Upper lobe of left lung (tissue), 6 donors: ENCODE measurements around the gene PLIN5. TPM values are rescaled to one million over a fixed set of nuclear protein-coding genes. Genes with fewer than 3 reads are reported as not detected.

ENCODE experiments used
- ATAC-seq, 2 donors: fragments of 200-7000 bp; cut with Tn5 transposase; one replicate each; pipeline ENCODE4 v1.9.1; 2022; ENCODE audit warnings: mild to moderate bottlenecking in 2 of 2, moderate library complexity in 2 of 2; ENCODE audit not compliant: low FRiP score in 2 of 2
- DNase-seq, 2 donors: peaks; one replicate each; pipeline ENCODE4 v3.0.0-alpha.2; 2019 to 2020
- H3K27ac ChIP-seq, 4 donors: fragments of 200-600 bp; sonication (generic); one replicate each; pipeline ENCODE4 v1.5.1; 2016 to 2019
- H3K27me3 ChIP-seq, 4 donors: fragments of 200-600 bp; sonication (generic); one replicate each; pipeline ENCODE4 v1.5.1; 2017 to 2019
- H3K36me3 ChIP-seq, 4 donors: fragments of 200-600 bp; sonication (generic); one replicate each; pipeline ENCODE4 v1.5.1; 2016 to 2019
- H3K4me1 ChIP-seq, 4 donors: fragments of 200-600 bp; sonication (generic); one replicate each; pipeline ENCODE4 v1.5.1; 2018 to 2019
- H3K4me3 ChIP-seq, 4 donors: fragments of 200-600 bp; sonication (generic); one replicate each; pipeline ENCODE4 v1.5.1; 2017 to 2019; ENCODE audit warnings: mild to moderate bottlenecking in 2 of 4, moderate library complexity in 1 of 4
- H3K9me3 ChIP-seq, 4 donors: fragments of 200-600 bp; sonication (generic); one replicate each; pipeline ENCODE4 v1.5.1; 2018 to 2019
- CTCF ChIP-seq, 6 experiments: fragments of 450-650 bp in 4 of 6; fragments of 200-600 bp in 2 of 6; sonication (generic) in 2 of 6; IDR thresholded peaks; one replicate each; pipeline ENCODE4 v1.5.1; 2016 to 2019; ENCODE audit warnings: antibody characterized with exemption in 6 of 6
- EP300 ChIP-seq, 4 donors: sonication (generic); formaldehyde crosslinking; IDR thresholded peaks; one replicate each; pipeline ENCODE4 v1.5.1; 2017; ENCODE audit warnings: antibody characterized with exemption in 4 of 4, control low read depth in 2 of 4
- POLR2A ChIP-seq, 4 donors: fragments of 450-650 bp; IDR thresholded peaks; one replicate each; pipeline ENCODE4 v1.5.1; 2016 to 2017; ENCODE audit warnings: antibody characterized with exemption in 4 of 4, mild to moderate bottlenecking in 2 of 4
- POLR2AphosphoS5 ChIP-seq, 2 donors: sonication (generic); formaldehyde crosslinking; IDR thresholded peaks; one replicate each; pipeline ENCODE4 v1.5.1; 2017; ENCODE audit warnings: antibody characterized with exemption in 2 of 2
- WGBS, 2 donors: methylation state at CpG; one replicate each; pipeline ENCODE4 v1.1.5; 2017 to 2018; 5-methylcytosine and 5-hydroxymethylcytosine counted together
- total RNA-seq, 6 donors: library from RNA; depleted of rRNA in 4 of 6; stranded (reverse); fragments of >200 nt in 4 of 6; gene quantifications; one replicate each; pipeline versions ENCODE4 v1.1.0 to v1.2.1, GENCODE V29; 2016 to 2021
- donor health status: DM: no; HTN: no; CAD: no; lungs with moderate emphysema.
- donor health status: DM: no; HTN: yes; CAD: no; lungs with severe emphysema.

Gene PLIN5
- total RNA-seq, 6 donors from 2014 or later: 13.5 to 97.4 (median 23.0) TPM

- Histone ChIP-seq H3K27me3 (no peaks in the 10 kb centered on the region), H3K36me3 (no peaks in the 10 kb centered on the region), H3K9me3 (no peaks in the 10 kb centered on the region), H3K27ac (no peak overlapping the region), H3K4me1 (no peaks in the 10 kb centered on the region), H3K4me3 (no peak overlapping the region)
- no peak for DNase-seq
- TF ChIP-seq POLR2A (IDR thresholded peaks at IDR 0.05) (no peak), EP300 (IDR thresholded peaks at IDR 0.05) (no peak), POLR2AphosphoS5 (IDR thresholded peaks at IDR 0.05) (no peak), CTCF (IDR thresholded peaks at IDR 0.05) (no peak)
- no peak for ATAC-seq
- WGBS, 2 donors: 55 to 67% methylated on average over 18 to 20 of the region's 23 CpGs
Observed at GRCh38 chr19:4525563-4526002, 9.4 kb downstream of the PLIN5 start.

- 66 to 83% methylated on average over 20 of the region's 23 CpGs for WGBS, 2 donors
- TF ChIP-seq EP300 (IDR thresholded peaks at IDR 0.05) (no peak), POLR2A (IDR thresholded peaks at IDR 0.05) (no peak), CTCF (IDR thresholded peaks at IDR 0.05) (peak; percentile 29 to 61 (median 50)), POLR2AphosphoS5 (IDR thresholded peaks at IDR 0.05) (no peak)
- ATAC-seq (peak; percentile 56 to 69), DNase-seq (peak in 1 of 2 donors; percentile 85)
- no peak overlapping the region for H3K27ac ChIP-seq
- H3K36me3 ChIP-seq: no peaks in the 10 kb centered on the region
- no peaks in the 10 kb centered on the region for H3K4me1 ChIP-seq
- no peak overlapping the region for H3K4me3 ChIP-seq
- H3K9me3 ChIP-seq: no peaks in the 10 kb centered on the region
- H3K27me3 ChIP-seq: no peaks in the 10 kb centered on the region
Observed at GRCh38 chr19:4524808-4525562, 10.0 kb downstream of the PLIN5 start.

GRCh38 chr19:4523306-4524110 lies 11.5 kb downstream of the PLIN5 start:
- Histone ChIP-seq H3K27me3 (no peaks in the 10 kb centered on the region), H3K9me3 (no peaks in the 10 kb centered on the region), H3K36me3 (no peaks in the 10 kb centered on the region), H3K4me1 (no peaks in the 10 kb centered on the region), H3K27ac (no peak overlapping the region), H3K4me3 (no peak overlapping the region)
- ATAC-seq (peak; percentile 46 to 59), DNase-seq (peak; percentile 69 to 79)
- 45 to 79% methylated on average over 12 to 31 of the region's 53 CpGs for WGBS, 2 donors
- no peak for TF ChIP-seq EP300 (IDR thresholded peaks at IDR 0.05)
- TF ChIP-seq CTCF (IDR thresholded peaks at IDR 0.05): peak; percentile 54 to 65 (median 62)

GRCh38 chr19:4522291-4523002 lies 12.6 kb downstream of the PLIN5 start:
- H3K27ac ChIP-seq: no peak overlapping the region
- H3K27me3 ChIP-seq: no peaks in the 10 kb centered on the region
- ATAC-seq: no peak
- H3K4me3 ChIP-seq: no peak overlapping the region
- H3K4me1 ChIP-seq: no peaks in the 10 kb centered on the region
- TF ChIP-seq CTCF (IDR thresholded peaks at IDR 0.05) (no peak), EP300 (IDR thresholded peaks at IDR 0.05) (no peak), POLR2A (IDR thresholded peaks at IDR 0.05) (no peak), POLR2AphosphoS5 (IDR thresholded peaks at IDR 0.05) (no peak)
- DNase-seq: no peak
- no peaks in the 10 kb centered on the region for H3K9me3 ChIP-seq
- WGBS, 2 donors: 91 to 94% methylated on average over 14 to 15 of the region's 15 CpGs
- no peaks in the 10 kb centered on the region for H3K36me3 ChIP-seq
